Activated effector memory CD4-positive, alpha-beta T cell treated with anti-CD3 and anti-CD28 coated beads, Interleukin-2, amount 50 U/mL, for 16 hours (primary cell): ENCODE results near the gene HNRNPU.
A peak's percentile ranks its signal among the peaks of the same experiment; 100 is the strongest.

ENCODE experiments used
- DNase-seq: peaks from one replicate; pipeline ENCODE4 v3.0.0-alpha.2; 2020

The HNRNPU gene

GRCh38 chr1:244862699-244863490 lies 1.4 kb downstream of the HNRNPU start:
- DNase-seq, result peak; percentile 98

GRCh38 chr1:244862354-244862698 lies 2.0 kb downstream of the HNRNPU start:
- no peak for DNase-seq

- no peak for DNase-seq
These were observed 2.7 kb downstream of the HNRNPU start for GRCh38 chr1:244861683-244862082.

GRCh38 chr1:244860914-244861610 lies 3.3 kb downstream of the HNRNPU start:
- DNase-seq, result no peak

- DNase-seq, result no peak
These were observed 4.3 kb downstream of the HNRNPU start for GRCh38 chr1:244860078-244860477.

- DNase-seq, result no peak
These were observed 6.0 kb downstream of the HNRNPU start for GRCh38 chr1:244858357-244858756.

GRCh38 chr1:244857761-244858160 lies 6.6 kb downstream of the HNRNPU start:
- DNase-seq, result no peak

- no peak for DNase-seq
These were observed 9.3 kb downstream of the HNRNPU start for GRCh38 chr1:244854865-244855578.

GRCh38 chr1:244854166-244854565 lies 10.2 kb downstream of the HNRNPU start:
- DNase-seq, result no peak

GRCh38 chr1:244852694-244853093 lies 11.6 kb downstream of the HNRNPU start:
- no peak for DNase-seq

- DNase-seq, result no peak
These were observed 12.7 kb downstream of the HNRNPU start for GRCh38 chr1:244851546-244852231.

- DNase-seq, result no peak
These were observed 13.4 kb downstream of the HNRNPU start for GRCh38 chr1:244850896-244851295.

- DNase-seq, result no peak
These were observed 14.1 kb downstream of the HNRNPU start for GRCh38 chr1:244850099-244850852.

- DNase-seq, result no peak
These were observed 15.0 kb downstream of the HNRNPU start for GRCh38 chr1:244849189-244849866.

- DNase-seq, result no peak
These were observed 17.7 kb downstream of the HNRNPU start for GRCh38 chr1:244846653-244847052.

GRCh38 chr1:244844155-244845121 lies 19.9 kb downstream of the HNRNPU start:
- DNase-seq, result no peak

GRCh38 chr1:244843148-244843978 lies 21.0 kb downstream of the HNRNPU start:
- DNase-seq, result no peak

GRCh38 chr1:244841273-244841927 lies 22.9 kb downstream of the HNRNPU start:
- DNase-seq, result no peak

GRCh38 chr1:244840219-244840794 lies 24.0 kb downstream of the HNRNPU start:
- no peak for DNase-seq
